ENCODE results near the gene RASSF3.

GRCh38 chr12:64700532-64700931 is 90.2 kb downstream of the RASSF3 start:
- TF ChIP-seq EZH2phosphoT487 (IDR thresholded peaks at IDR 0.05; ENCODE audit: borderline replicate concordance) (no peak), CTCF (conservative IDR thresholded peaks at IDR 0.05; ENCODE audit: low read length) (no peak)
